ENCODE data around the gene DGKB. TPM values are rescaled to one million over a fixed set of nuclear protein-coding genes. Genes with fewer than 3 reads are reported as not detected.

The DGKB gene
- polyA plus RNA-seq, 1 of the 3 experiments (the other 2 are of a cell fraction) = 2.1 TPM

DNA sequence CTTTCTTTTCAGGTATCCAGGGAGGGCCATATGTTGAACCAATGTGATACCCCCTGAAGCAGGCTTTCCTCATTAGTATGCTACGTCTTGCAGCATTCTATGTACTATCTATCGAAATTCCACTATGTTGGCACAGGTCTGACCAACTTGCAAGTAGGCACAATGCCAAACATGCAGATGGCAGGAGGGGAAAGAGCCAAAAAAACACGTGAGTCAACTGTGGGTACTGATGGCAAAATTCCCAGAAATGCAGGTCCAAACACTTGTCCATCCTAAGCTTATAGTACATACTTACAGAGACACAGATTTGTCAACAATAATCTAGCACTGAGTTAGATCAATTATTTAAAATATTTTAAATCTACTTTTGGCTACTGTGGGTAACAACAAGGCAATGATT lies 394.9 kb downstream of the DGKB start:
- Histone ChIP-seq H3K27me3 (ENCODE audit: insufficient read depth) (no peaks in the 10 kb centered on the region), H3K79me2 (ENCODE audit: insufficient read depth) (no peaks in the 10 kb centered on the region), H3K27ac (ENCODE audit: low read depth in 2 of 2, low read length in 1 of 2) (no peak overlapping the region; a peak in 1 of 4 replicates), H3K36me3 (replicated peaks in 1 of 2; ENCODE audit: control insufficient read depth in 1 of 2, insufficient read depth in 2 of 2, low read length in 1 of 2) (no peaks in the 10 kb centered on the region), H3K4me3 (ENCODE audit: low read depth in 2 of 2, low read length in 1 of 2) (no peak overlapping the region), H3K9me2 (no peaks in the 10 kb centered on the region), H3K9me3 (peaks cover 5% of the 10 kb centered on the region; the same call in 1 of the 2 replicates), H3K4me1 (ENCODE audit: control insufficient read depth in 1 of 2, insufficient read depth in 2 of 2, low read depth in 1 of 2, low read length in 1 of 2) (peaks cover 0 to 5% of the 10 kb centered on the region in 2 experiments; a peak in 2 of 4 replicates), H4K20me1 (ENCODE audit: insufficient read depth) (no peaks in the 10 kb centered on the region), H3K4me2 (no peak overlapping the region), H3F3A (replicated peaks; ENCODE audit: insufficient read depth) (no peaks in the 10 kb centered on the region), H2AFZ (ENCODE audit: low read depth) (no peak overlapping the region), H3K9ac (no peak overlapping the region)
- WGBS (ENCODE audit: low lambda C conversion rate) = 18% methylated on average over 3 of the region's 3 CpGs
- DNase-seq = no peak
- POLR2A ChIA-PET = no interaction called here
- CTCF ChIA-PET = no interaction called here
- peak; percentile 38; the same call in 1 of the 2 replicates for TF ChIP-seq POLR2AphosphoS5 (IDR thresholded peaks at IDR 0.05; ENCODE audit: low read depth, low read length)
- TF ChIP-seq NRF1 (IDR thresholded peaks at IDR 0.05; ENCODE audit: low read depth, low read length) = no peak
- no peak for TF ChIP-seq GABPA (IDR thresholded peaks at IDR 0.05; ENCODE audit: low read depth)
- no peak for TF ChIP-seq YY1 (IDR thresholded peaks at IDR 0.05; ENCODE audit: low read depth)
- no peak for TF ChIP-seq RAD21 (IDR thresholded peaks at IDR 0.05; ENCODE audit: low read length)
- TF ChIP-seq CTCF (IDR thresholded peaks at IDR 0.05) = no peak
- no peak for TF ChIP-seq SMC3 (IDR thresholded peaks at IDR 0.05; ENCODE audit: low read depth, low read length)
- TF ChIP-seq FOXJ3 (CRISPR knock-in tag; IDR thresholded peaks at IDR 0.05) = no peak
- TF ChIP-seq, protein P1, sequence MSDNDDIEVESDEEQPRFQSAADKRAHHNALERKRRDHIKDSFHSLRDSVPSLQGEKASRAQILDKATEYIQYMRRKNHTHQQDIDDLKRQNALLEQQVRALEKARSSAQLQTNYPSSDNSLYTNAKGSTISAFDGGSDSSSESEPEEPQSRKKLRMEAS (IDR thresholded peaks at IDR 0.05; ENCODE audit: low read depth) = peak; percentile 70; the same call in 1 of the 2 replicates
- TF ChIP-seq RCOR1 (IDR thresholded peaks at IDR 0.05; ENCODE audit: low read length) = no peak
- TF ChIP-seq RFX5 (IDR thresholded peaks at IDR 0.05; ENCODE audit: low read length) = no peak
- no peak for TF ChIP-seq ELF1 (IDR thresholded peaks at IDR 0.05)
- TF ChIP-seq REST (IDR thresholded peaks at IDR 0.05; ENCODE audit: low read depth, low read length) = no peak
- peak; percentile 71 for TF ChIP-seq JUND (IDR thresholded peaks at IDR 0.05)
- no peak for TF ChIP-seq CHD2 (IDR thresholded peaks at IDR 0.05; ENCODE audit: low read length, partially characterized antibody)
- no peak for TF ChIP-seq GATA2 (CRISPR knock-in tag; IDR thresholded peaks at IDR 0.05)
- TF ChIP-seq SIN3A (IDR thresholded peaks at IDR 0.05; ENCODE audit: borderline replicate concordance, low read depth, low read length) = 0 out of 2 replicates have a peak, but pooled peaks have one; percentile 40
- no peak for TF ChIP-seq TAF1 (IDR thresholded peaks at IDR 0.05; ENCODE audit: borderline replicate concordance, low read depth, low read length)
- TF ChIP-seq EZH2phosphoT487 (IDR thresholded peaks at IDR 0.05; ENCODE audit: borderline replicate concordance, low read depth) = no peak
- TF ChIP-seq, protein P2, sequence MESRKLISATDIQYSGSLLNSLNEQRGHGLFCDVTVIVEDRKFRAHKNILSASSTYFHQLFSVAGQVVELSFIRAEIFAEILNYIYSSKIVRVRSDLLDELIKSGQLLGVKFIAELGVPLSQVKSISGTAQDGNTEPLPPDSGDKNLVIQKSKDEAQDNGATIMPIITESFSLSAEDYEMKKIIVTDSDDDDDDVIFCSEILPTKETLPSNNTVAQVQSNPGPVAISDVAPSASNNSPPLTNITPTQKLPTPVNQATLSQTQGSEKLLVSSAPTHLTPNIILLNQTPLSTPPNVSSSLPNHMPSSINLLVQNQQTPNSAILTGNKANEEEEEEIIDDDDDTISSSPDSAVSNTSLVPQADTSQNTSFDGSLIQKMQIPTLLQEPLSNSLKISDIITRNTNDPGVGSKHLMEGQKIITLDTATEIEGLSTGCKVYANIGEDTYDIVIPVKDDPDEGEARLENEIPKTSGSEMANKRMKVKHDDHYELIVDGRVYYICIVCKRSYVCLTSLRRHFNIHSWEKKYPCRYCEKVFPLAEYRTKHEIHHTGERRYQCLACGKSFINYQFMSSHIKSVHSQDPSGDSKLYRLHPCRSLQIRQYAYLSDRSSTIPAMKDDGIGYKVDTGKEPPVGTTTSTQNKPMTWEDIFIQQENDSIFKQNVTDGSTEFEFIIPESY (IDR thresholded peaks at IDR 0.05; ENCODE audit: borderline replicate concordance, low read depth) = no peak
- TF ChIP-seq, protein P3, sequence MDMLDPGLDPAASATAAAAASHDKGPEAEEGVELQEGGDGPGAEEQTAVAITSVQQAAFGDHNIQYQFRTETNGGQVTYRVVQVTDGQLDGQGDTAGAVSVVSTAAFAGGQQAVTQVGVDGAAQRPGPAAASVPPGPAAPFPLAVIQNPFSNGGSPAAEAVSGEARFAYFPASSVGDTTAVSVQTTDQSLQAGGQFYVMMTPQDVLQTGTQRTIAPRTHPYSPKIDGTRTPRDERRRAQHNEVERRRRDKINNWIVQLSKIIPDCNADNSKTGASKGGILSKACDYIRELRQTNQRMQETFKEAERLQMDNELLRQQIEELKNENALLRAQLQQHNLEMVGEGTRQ (IDR thresholded peaks at IDR 0.05; ENCODE audit: borderline replicate concordance, low read depth, low read length) = no peak
- TF ChIP-seq EP300 (IDR thresholded peaks at IDR 0.05; ENCODE audit: borderline replicate concordance in 1 of 2, low read depth in 1 of 2, low read length in 1 of 2) = peak in 1 of 2 experiments; percentile 74; a peak in 2 of 4 replicates
- peak; percentile 100 for TF ChIP-seq NFIC (IDR thresholded peaks at IDR 0.05; ENCODE audit: borderline replicate concordance)
- peak; percentile 95 for TF ChIP-seq TCF12 (IDR thresholded peaks at IDR 0.05)
- TF ChIP-seq RXRA (IDR thresholded peaks at IDR 0.05; ENCODE audit: borderline replicate concordance, low read depth) = no peak
- peak; percentile 76 for TF ChIP-seq FOSL2 (IDR thresholded peaks at IDR 0.05; ENCODE audit: borderline replicate concordance, low read depth)

Measured in SK-N-SH (cell line).